ENCODE data around the gene IGF1.

Gene IGF1

GRCh38 chr12:102480406-102480805 is at the start of gene IGF1:
Gene IGF1, minus strand, starts transcription at chr12:102480563. Its CDS starts 182 bp downstream, at chr12:102480381.
- FAIRE-seq (no peak), DNase-seq (ENCODE audit: low spot score) (no peak)

- DNase-seq (ENCODE audit: low spot score) (no peak), FAIRE-seq (no peak)
Observed at GRCh38 chr12:102528111-102528510, 47.7 kb upstream of the IGF1 start.

GRCh38 chr12:102527171-102527720 is 46.9 kb upstream of the IGF1 start:
- DNase-seq (ENCODE audit: low spot score) (no peak), FAIRE-seq (no peak)

GRCh38 chr12:102526656-102527055 is 46.3 kb upstream of the IGF1 start:
- no peak for FAIRE-seq
- no peak for DNase-seq (ENCODE audit: low spot score)

- DNase-seq (ENCODE audit: low spot score) (no peak), FAIRE-seq (no peak)
Observed at GRCh38 chr12:102522768-102523167, 42.4 kb upstream of the IGF1 start.

GRCh38 chr12:102521662-102522277 is 41.4 kb upstream of the IGF1 start:
- FAIRE-seq (no peak), DNase-seq (ENCODE audit: low spot score) (no peak)

GRCh38 chr12:102518871-102519270 is 38.5 kb upstream of the IGF1 start:
- DNase-seq (ENCODE audit: low spot score) (no peak), FAIRE-seq (no peak)

- no peak for FAIRE-seq
- DNase-seq (ENCODE audit: low spot score): no peak
Observed at GRCh38 chr12:102514696-102515095, 34.3 kb upstream of the IGF1 start.

GRCh38 chr12:102513739-102514138 is 33.4 kb upstream of the IGF1 start:
- DNase-seq (ENCODE audit: low spot score) (no peak), FAIRE-seq (no peak)

- no peak for FAIRE-seq
- DNase-seq (ENCODE audit: low spot score): no peak
Observed at GRCh38 chr12:102513272-102513671, 32.9 kb upstream of the IGF1 start.

- no peak for DNase-seq (ENCODE audit: low spot score)
- FAIRE-seq: no peak
Observed at GRCh38 chr12:102512523-102512922, 32.2 kb upstream of the IGF1 start.

GRCh38 chr12:102511575-102511974 is 31.2 kb upstream of the IGF1 start:
- no peak for DNase-seq (ENCODE audit: low spot score)
- FAIRE-seq: no peak

GRCh38 chr12:102510463-102510862 is 30.1 kb upstream of the IGF1 start:
- DNase-seq (ENCODE audit: low spot score) (no peak), FAIRE-seq (no peak)

GRCh38 chr12:102510031-102510430 is 29.7 kb upstream of the IGF1 start:
- FAIRE-seq: no peak
- no peak for DNase-seq (ENCODE audit: low spot score)

- FAIRE-seq (no peak), DNase-seq (ENCODE audit: low spot score) (no peak)
Observed at GRCh38 chr12:102509123-102509626, 28.8 kb upstream of the IGF1 start.

GRCh38 chr12:102508052-102508451 is 27.7 kb upstream of the IGF1 start:
- FAIRE-seq (no peak), DNase-seq (ENCODE audit: low spot score) (no peak)

- DNase-seq (ENCODE audit: low spot score) (no peak), FAIRE-seq (no peak)
Observed at GRCh38 chr12:102507301-102507700, 26.9 kb upstream of the IGF1 start.

- DNase-seq (ENCODE audit: low spot score) (no peak), FAIRE-seq (no peak)
Observed at GRCh38 chr12:102504871-102505270, 24.5 kb upstream of the IGF1 start.

- FAIRE-seq: no peak
Observed at GRCh38 chr12:102504280-102504679, 23.9 kb upstream of the IGF1 start.

GRCh38 chr12:102503831-102504230 is 23.5 kb upstream of the IGF1 start:
- DNase-seq (ENCODE audit: low spot score) (no peak), FAIRE-seq (no peak)

More at GRCh38 chr12:102504280-102504679, 23.9 kb upstream of the IGF1 start:
- DNase-seq (ENCODE audit: low spot score): no peak

GRCh38 chr12:102503056-102503681 is 22.8 kb upstream of the IGF1 start:
- no peak for DNase-seq (ENCODE audit: low spot score)
- no peak for FAIRE-seq

- no peak for FAIRE-seq
- no peak for DNase-seq (ENCODE audit: low spot score)
Observed at GRCh38 chr12:102501773-102502172, 21.4 kb upstream of the IGF1 start.

- DNase-seq (ENCODE audit: low spot score): no peak
- no peak for FAIRE-seq
Observed at GRCh38 chr12:102498471-102498870, 18.1 kb upstream of the IGF1 start.

Measured in urothelium cell line (cell line).